ENCODE results near the gene FAM168A.
"Not testable (repeated sequence)": the region's sequence is repeated elsewhere in the genome, so short reads cannot be mapped to it uniquely, and the experiment has no call there.

Gene FAM168A

DNA sequence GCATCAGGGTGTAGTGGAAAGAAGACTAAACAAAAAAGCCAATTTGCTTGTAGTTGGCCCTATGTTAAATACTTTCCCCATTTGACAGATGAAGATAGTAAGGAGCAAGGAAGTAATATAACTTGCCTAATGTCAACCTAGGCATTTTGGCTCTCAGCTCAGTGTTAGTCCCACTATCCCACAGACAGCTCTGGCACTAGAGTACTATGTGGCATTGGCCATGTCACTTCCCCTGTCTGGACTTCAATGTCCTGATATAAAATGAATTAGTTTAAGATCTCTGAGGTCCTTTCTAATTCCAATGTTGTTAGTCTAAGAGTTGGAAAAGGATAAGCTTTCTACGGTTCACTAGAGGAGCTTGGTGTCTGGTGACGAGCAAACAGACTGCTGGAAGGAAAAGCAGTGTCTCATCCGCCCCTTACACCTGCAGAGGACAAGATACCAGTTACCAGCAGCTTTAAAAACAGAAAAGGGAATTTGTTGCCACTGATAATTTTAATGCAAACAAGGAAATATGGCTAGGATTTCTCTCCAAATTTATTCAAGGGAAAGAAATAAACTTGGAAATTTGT, 129.2 kb downstream of the FAM168A start:
- no peak for DNase-seq (ENCODE audit: low spot score)

GRCh38 chr11:73467505-73467904, 130.4 kb downstream of the FAM168A start:
- no peak for DNase-seq (ENCODE audit: low spot score)

GRCh38 chr11:73466643-73467042, 131.3 kb downstream of the FAM168A start:
- DNase-seq (ENCODE audit: low spot score), result no peak

GRCh38 chr11:73465871-73466270, 132.0 kb downstream of the FAM168A start:
- DNase-seq (ENCODE audit: low spot score), result no peak

GRCh38 chr11:73465023-73465675, 132.8 kb downstream of the FAM168A start:
- DNase-seq (ENCODE audit: low spot score), result no peak

DNA sequence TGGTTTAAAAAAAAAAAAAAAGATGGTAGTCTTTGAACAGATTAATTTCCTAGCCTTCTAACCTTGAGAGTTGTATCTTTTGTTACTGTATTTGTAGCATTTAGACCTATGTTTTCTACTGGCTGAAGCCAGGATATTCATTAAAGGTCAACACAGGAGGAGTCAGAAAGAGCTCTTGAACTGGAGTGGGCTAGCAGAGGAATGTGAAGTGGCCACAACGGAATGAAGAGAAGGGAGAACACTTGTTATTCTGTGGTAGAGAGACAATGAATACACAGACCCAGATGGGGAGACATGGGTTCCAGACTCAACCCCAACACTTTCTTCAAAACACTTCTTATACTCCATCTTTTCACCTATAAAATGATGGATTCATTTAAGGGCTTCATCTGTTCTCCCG, 133.6 kb downstream of the FAM168A start:
- no peak for DNase-seq (ENCODE audit: low spot score)

DNA sequence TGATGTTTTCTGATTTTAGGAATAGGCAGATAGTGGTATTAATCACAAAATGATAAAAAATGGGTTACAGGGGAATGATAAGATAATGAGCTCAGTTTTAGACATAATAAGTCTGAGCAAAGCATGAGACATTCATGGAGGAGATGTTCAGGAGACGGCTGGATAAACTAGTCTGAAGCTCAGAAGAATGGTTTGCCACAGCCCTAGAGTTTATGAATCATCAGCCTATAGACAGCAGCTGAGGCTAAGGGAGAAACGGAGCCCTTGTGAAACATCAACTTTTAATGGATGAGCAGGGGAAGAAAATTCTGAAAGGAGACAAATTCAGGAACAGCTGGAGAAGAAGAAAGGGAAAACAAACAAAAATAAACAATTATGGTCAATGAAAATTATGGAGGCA, 134.6 kb downstream of the FAM168A start:
- DNase-seq (ENCODE audit: low spot score), result no peak

GRCh38 chr11:73461964-73462363, 135.9 kb downstream of the FAM168A start:
- DNase-seq (ENCODE audit: low spot score), result no peak

DNA sequence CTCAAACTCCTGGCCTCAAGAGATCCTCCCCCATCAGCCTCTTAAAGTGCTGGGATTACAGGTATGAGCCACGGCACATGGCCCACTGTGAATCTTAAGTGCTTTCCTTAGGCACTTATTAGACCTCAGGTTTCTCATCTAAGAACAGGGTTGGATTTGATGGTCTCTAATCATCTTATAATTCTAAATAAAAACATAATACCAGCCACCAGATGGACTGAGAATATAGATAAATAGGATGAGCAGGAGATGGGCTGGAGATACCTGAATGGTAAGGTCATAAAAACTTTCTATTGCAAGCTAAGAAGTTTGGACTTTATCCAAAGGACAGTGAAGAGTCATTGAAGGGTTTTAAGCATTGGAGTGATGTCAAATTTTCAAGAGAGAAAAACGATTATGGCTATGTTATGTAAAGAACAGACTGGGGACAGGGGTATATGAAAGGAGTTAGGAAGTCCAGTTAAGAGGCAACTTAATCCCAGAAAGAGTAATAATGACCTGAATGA, 136.5 kb downstream of the FAM168A start:
- DNase-seq (ENCODE audit: low spot score), result no peak

DNA sequence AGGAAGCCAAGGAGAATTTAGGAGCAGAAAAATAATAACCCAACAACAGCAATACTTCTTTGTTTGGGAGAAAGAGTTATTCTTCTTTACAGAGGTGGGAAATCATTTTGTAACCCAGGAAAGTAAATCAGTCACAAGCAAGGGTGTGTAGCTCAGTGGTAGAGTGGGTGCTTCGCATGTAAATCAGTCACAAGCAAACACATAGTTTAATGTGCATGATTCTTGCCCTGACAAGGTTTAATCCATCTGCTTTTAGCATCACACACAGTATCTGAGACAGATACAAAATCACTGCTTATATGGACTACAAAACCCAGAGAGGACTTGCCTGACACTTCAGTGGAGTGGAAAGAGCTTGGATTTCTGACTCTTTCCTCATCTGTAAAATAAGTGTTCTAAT, 139.7 kb downstream of the FAM168A start:
- DNase-seq (ENCODE audit: low spot score), result no peak

GRCh38 chr11:73454987-73455386, 142.9 kb downstream of the FAM168A start:
- no peak for DNase-seq (ENCODE audit: low spot score)

DNA sequence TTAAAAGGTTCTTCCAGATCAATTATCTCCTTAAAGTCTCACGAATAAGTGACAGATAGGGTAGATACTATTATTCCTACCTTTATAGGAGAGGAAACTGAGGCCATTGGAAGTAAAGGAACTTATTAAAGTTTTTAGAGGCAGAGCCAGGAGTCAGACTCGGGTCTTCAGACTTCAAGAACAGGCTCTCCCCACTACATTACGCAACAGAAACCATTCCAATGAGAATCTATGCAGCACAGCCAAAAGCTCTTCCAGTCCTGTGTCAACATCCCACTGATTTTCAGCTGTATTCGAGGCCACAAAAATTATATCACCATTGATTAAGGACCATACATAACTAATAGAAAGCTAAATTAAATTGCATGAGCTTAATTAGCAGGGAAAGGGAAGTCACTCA, 144.3 kb downstream of the FAM168A start:
- no peak for DNase-seq (ENCODE audit: low spot score)

DNA sequence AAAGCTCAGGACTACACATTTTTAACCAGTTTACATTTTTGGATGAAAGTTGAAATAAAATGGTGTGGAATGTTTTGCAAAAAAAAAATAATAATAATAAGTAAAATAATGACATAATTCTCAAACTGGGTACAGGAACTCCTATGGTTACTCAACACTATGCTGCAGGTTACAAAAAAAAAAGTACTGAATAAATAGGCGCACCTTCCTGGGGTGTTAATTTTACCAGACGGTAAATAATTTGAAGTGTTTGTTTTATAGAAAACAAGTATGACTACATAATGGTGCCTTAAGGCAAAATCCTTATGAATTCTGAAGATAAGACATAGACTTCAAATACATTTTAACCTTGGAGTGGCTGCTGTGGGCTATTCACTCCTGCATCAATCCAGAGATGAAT, 145.2 kb downstream of the FAM168A start:
- DNase-seq (ENCODE audit: low spot score), result no peak

GRCh38 chr11:73451896-73452295, 146.0 kb downstream of the FAM168A start:
- DNase-seq (ENCODE audit: low spot score), result no peak

- no peak for DNase-seq (ENCODE audit: low spot score)
Measured at GRCh38 chr11:73446766-73447165, 151.1 kb downstream of the FAM168A start.

GRCh38 chr11:73445980-73446379, 151.9 kb downstream of the FAM168A start:
- no peak for DNase-seq (ENCODE audit: low spot score)

DNA sequence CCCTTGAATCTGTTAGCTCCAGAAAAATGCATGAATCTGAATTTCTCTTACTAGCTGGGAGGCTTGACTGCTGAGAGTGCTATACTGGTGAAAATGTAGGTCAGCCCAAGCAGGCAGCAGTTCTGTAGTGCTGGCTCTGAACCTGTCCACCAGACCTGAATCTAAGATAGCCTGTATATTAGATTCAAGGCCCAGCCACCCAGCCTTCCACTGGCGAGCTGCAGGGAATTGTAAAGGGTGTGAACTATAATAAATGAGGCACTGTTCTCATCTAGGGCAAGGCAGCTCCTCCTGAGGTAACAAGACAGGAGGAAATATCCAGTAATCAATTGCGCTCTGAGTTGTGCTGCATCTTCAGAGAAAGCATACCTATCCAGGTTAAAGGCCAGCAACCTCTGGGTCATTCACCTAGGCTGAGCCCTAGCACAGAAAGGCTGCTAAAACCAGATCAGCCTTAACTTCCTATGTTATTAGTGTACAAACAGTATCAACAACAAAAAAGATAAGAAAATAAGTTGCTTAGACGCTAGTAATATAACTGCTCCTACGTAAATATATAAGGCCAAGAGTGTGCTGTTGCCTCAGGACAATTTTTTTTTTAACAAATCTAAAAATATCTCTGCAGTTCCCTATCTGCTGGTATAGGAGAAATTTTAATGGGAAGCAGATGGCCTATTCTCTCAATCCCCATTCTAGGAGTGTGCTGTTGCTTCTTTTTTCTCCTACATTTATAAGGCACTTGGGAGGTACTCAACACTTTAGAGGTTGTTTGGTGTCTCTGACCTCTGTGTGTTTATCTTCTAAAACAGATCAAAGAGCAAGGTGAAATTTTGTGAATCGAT, 158.7 kb downstream of the FAM168A start:
- no peak for DNase-seq (ENCODE audit: low spot score)

DNA sequence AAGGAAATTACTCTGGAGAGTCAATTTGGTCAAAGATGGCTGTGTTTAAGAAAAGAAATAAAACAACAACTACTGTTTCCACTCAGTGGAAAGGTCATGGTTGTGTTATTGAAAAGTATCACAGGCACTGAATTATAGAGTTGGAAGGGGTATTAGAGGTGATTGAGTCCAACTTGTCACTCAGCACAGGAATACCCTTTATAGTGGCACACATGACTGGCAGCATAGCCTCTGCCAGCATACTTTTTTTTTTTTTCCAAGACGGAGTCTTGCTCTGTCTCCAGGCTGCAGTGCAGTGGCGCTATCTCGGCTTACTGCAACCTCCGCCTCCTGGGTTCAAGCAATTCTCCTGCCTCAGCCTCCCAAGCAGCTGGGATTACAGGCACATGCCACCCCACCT, 161.1 kb downstream of the FAM168A start:
- not testable (repeated sequence) for DNase-seq (ENCODE audit: low spot score)

- no peak for DNase-seq (ENCODE audit: low spot score)
Measured at GRCh38 chr11:73431396-73431795, 166.5 kb downstream of the FAM168A start.

DNA sequence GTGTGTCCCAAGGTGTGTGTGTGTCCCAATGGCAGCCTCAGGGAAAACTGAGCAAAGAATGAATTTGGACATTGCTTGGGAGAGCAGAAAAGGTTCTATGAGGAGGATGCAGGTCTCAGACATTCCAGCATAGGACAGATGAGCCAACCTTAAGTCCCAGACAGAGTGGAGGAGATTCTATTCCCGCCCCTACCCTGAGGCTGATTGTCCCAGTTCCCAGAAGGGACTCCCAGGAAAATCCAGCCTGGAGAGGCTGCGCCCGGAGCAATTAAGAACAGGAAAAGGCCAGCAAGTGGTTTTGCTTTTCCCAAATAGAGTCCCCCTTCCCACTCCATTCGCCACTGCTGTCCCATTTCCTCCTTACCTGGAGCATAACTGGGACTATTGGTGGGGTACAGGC, 167.6 kb downstream of the FAM168A start:
- no peak for DNase-seq (ENCODE audit: low spot score)

DNA sequence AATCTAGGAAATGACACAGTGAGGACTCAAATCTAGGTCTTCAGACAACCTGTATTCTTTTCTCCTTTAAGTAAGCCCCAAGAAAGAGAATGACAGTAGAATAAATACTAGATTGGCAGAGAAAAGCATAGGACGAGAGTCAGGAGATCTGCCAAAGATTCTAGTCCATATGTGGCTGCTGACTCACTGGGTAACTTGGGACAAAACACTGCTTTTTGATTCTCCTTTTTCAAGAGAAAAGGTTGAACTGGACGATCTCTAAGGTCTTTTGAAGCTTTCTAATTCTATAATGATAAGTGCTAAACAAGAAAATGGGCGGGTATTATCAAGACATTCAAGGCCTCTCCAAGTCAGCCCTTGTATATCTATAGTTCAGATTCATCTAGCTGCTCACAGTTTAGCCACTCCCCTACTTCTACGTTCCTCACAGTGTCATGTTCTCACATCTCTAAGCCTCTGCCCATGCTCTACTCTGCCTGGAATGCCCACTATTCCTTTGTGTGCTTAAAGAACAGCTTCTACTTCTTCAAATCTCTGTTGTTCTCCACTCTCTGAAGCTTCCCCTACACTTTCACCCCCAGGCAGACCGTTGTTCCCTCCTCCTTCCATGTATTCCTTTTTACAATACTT, 168.7 kb downstream of the FAM168A start:
- DNase-seq (ENCODE audit: low spot score), result no peak

DNA sequence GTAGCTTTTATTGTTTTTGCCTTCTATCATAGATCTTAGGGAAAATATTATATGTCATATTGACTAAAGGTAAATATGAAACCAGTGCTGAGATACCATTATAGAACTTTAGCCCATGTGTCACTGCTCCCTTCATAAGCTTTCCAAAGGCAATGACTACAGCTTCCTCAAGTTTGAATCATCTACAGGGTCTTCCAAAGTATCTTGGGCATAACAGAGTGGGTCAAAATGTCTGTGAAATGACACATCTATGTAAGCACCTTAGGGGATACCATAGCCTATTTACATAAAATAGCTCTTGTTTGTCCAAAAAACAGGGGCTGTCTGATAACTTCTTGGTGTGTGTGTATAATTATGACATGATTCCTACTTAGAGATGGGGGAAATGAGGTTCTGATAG, 169.2 kb downstream of the FAM168A start:
- no peak for DNase-seq (ENCODE audit: low spot score)

DNA sequence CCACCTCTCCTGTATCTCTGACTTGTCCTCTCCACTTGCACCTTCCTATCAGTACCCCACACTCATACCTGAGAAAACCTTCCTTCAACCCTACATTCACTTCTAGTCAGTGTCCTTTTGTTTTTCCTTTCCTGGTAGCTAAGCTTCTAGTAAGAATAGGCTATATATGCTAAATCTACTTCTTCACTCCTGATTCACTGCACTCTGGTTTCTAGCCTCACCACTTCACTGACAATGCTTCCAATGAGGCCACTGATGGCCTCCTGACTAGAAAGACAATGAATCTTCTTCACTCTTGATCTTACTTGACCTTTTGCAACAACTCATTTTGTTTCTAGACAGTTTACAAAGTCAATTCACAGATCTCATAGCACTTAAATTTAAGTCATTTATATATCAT, 169.7 kb downstream of the FAM168A start:
- DNase-seq (ENCODE audit: low spot score), result no peak

Measured in NAMALWA (cell line).